Nephron progenitor cell (in vitro differentiated cells): Measurements from ENCODE around the gene VN1R5.

ENCODE experiments used
- DNase-seq: peaks from one replicate; pipeline ENCODE4 v3.0.0; 2021
- H3K27ac Mint-ChIP-seq: 2 replicates; pipeline ENCODE4 v1.8.0; 2021; ENCODE audit warnings: mild to moderate bottlenecking, moderate library complexity, mixed read lengths
- H3K27me3 Mint-ChIP-seq: 2 replicates; pipeline ENCODE4 v1.8.0; 2021; ENCODE audit warnings: mild to moderate bottlenecking, low read depth, mixed read lengths; ENCODE audit not compliant: poor library complexity
- H3K36me3 Mint-ChIP-seq: 2 replicates; pipeline ENCODE4 v1.8.0; 2021; ENCODE audit warnings: low read depth, mixed read lengths
- H3K4me1 Mint-ChIP-seq: 2 replicates; pipeline ENCODE4 v1.8.0; 2021; ENCODE audit warnings: mixed read lengths
- H3K4me3 Mint-ChIP-seq: 2 replicates; pipeline ENCODE4 v1.8.0; 2021; ENCODE audit warnings: mild to moderate bottlenecking, moderate library complexity, mixed read lengths
- H3K9me3 Mint-ChIP-seq: 2 replicates; pipeline ENCODE4 v1.8.0; 2021; ENCODE audit warnings: mild to moderate bottlenecking, moderate library complexity, mixed read lengths
- CTCF ChIP-seq: fragments of 200-600 bp; sonication (generic); IDR thresholded peaks from 2 replicates; pipeline ENCODE4 v1.5.0; 2021; ENCODE audit warnings: antibody characterized with exemption

Gene VN1R5

DNA sequence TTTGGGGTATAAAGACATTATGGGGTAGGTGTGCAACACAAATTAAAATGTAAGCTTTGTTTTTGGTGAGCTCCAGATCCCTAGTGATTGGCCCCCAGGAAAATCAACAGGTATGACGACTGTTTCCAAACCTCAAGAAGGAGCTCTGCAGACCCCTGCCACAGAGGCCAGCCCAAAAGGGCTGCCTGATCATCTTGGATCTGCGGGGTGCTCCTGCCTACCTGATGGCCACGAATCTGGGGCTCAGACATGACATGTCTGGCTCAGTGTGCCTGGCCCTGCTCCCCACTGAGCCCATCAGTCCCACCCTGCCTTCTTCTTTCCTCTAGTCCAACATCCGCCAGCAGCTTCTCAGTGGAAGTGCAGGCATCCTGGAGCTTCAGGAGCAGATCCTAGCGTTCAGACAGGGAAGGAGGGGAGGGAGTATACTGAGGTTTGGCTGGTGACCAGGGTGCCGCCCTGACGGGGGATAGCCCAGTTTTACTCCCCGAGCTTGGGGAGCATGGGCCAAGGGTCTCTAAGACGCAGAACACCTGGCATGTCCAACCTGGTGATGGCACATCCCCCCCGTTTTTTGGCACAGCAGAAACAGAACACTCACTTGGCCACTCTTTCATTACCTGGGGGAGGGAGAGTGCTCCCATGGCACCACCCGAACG, 44.0 kb downstream of the VN1R5 start:
- H3K9me3 Mint-ChIP-seq, result no peaks in the 10 kb centered on the region
- H3K36me3 Mint-ChIP-seq, result peaks cover 85% of the 10 kb centered on the region
- DNase-seq, result no peak
- TF ChIP-seq CTCF, result no peak
- peaks cover 4% of the 10 kb centered on the region for H3K27me3 Mint-ChIP-seq
- no peak overlapping the region for H3K27ac Mint-ChIP-seq
- peaks cover 16% of the 10 kb centered on the region for H3K4me1 Mint-ChIP-seq
- H3K4me3 Mint-ChIP-seq, result no peak overlapping the region

- H3K4me1 Mint-ChIP-seq, result peaks cover 9% of the 10 kb centered on the region
- peaks cover 4% of the 10 kb centered on the region for H3K27me3 Mint-ChIP-seq
- TF ChIP-seq CTCF, result no peak
- DNase-seq, result no peak
- H3K9me3 Mint-ChIP-seq, result no peaks in the 10 kb centered on the region
- H3K4me3 Mint-ChIP-seq, result no peak overlapping the region
- peaks cover 93% of the 10 kb centered on the region for H3K36me3 Mint-ChIP-seq
- H3K27ac Mint-ChIP-seq, result no peak overlapping the region
Measured at GRCh38 chr1:247300491-247301175, 44.8 kb downstream of the VN1R5 start.

DNA sequence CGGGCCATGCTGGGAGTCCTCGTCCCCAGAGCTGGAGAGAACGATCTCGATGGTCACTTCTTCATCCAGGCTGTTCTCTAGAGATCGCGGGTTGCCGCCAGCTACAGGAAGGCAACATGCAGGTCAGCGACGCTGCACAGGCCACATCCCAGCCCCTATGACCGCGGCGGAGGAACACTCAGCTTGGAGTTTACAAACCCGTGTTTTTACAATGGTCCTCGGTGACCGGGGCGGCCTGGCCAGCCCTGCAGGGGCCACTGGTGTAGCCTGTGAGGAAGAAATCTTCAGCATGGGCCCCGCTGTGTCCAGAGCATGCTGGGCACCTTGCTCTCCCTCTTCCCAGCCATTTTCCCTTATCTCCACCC, 45.3 kb downstream of the VN1R5 start:
- no peak overlapping the region for H3K27ac Mint-ChIP-seq
- peaks cover 7% of the 10 kb centered on the region for H3K4me1 Mint-ChIP-seq
- no peak for DNase-seq
- H3K4me3 Mint-ChIP-seq, result no peak overlapping the region
- TF ChIP-seq CTCF, result no peak
- H3K27me3 Mint-ChIP-seq, result peaks cover 3% of the 10 kb centered on the region
- no peaks in the 10 kb centered on the region for H3K9me3 Mint-ChIP-seq
- H3K36me3 Mint-ChIP-seq, result peaks cover 96% of the 10 kb centered on the region

DNA sequence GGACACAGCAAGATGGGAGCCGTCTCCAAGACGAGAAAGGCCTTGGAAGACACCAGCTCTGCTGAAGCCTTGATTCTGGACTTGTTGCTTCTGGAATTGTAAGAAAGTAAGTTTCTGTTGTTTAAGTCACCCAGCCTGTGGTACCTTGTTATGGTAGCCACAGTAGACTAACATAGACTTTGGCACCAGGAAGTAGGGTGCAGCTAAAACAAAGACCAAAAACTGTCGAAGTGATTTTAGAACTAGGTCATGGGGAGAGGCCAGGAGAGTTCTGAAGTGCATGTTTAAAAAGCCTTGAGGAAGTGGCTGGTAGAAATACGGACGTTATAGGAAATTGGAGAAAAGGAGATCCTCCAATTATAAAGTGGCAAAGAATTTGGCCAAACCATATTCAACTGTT, 47.3 kb downstream of the VN1R5 start:
- no peak overlapping the region for H3K4me3 Mint-ChIP-seq
- no peak for DNase-seq
- H3K9me3 Mint-ChIP-seq, result no peaks in the 10 kb centered on the region
- no peak overlapping the region for H3K27ac Mint-ChIP-seq
- TF ChIP-seq CTCF, result no peak
- H3K4me1 Mint-ChIP-seq, result peaks cover 7% of the 10 kb centered on the region
- H3K27me3 Mint-ChIP-seq, result no peaks in the 10 kb centered on the region
- H3K36me3 Mint-ChIP-seq, result peaks cover 93% of the 10 kb centered on the region

GRCh38 chr1:247304031-247304430, 48.2 kb downstream of the VN1R5 start:
- Mint-ChIP-seq H3K36me3 (peaks cover 93% of the 10 kb centered on the region), H3K27me3 (no peaks in the 10 kb centered on the region), H3K27ac (no peak overlapping the region), H3K4me3 (no peak overlapping the region), H3K9me3 (no peaks in the 10 kb centered on the region), H3K4me1 (peaks cover 4% of the 10 kb centered on the region)
- no peak for TF ChIP-seq CTCF
- DNase-seq, result no peak
